Ovary (tissue), 9 donors: ENCODE measurements around the gene CFAP210. TPM values are rescaled to one million over a fixed set of nuclear protein-coding genes. Genes with fewer than 3 reads are reported as not detected.
"Not testable (repeated sequence)": the region's sequence is repeated elsewhere in the genome, so short reads cannot be mapped to it uniquely, and the experiment has no call there.

Experiments
- DNase-seq, 5 donors: peaks; one replicate each; pipeline ENCODE4 v3.0.0-alpha.2; 2019 to 2020
- H3K27ac ChIP-seq, 2 donors: fragments of 200-600 bp; one replicate each; pipeline versions ENCODE4 v1.5.1 to v1.8.0; 2019 to 2022
- H3K27me3 ChIP-seq: fragments of 200-600 bp; one replicate; pipeline ENCODE4 v1.8.0; 2022
- H3K36me3 ChIP-seq: fragments of 200-600 bp; sonication (generic); one replicate; pipeline ENCODE4 v1.5.1; 2019
- H3K4me1 ChIP-seq: one replicate; pipeline ENCODE4 v1.8.1; 2013; ENCODE audit warnings: mild to moderate bottlenecking, moderate library complexity; ENCODE audit not compliant: insufficient read depth
- H3K4me3 ChIP-seq: fragments of 200-600 bp; sonication (generic); one replicate; pipeline ENCODE4 v1.5.1; 2017
- H3K9me3 ChIP-seq, 2 donors: fragments of 200-600 bp in 1 of 2; sonication (generic) in 1 of 2; one replicate each; pipeline versions ENCODE4 v1.5.1 to v1.8.1; 2013 to 2019; ENCODE audit warnings: mild to moderate bottlenecking in 1 of 2, moderate library complexity in 1 of 2
- EP300 ChIP-seq: sonication (generic); formaldehyde crosslinking; IDR thresholded peaks from one replicate; pipeline ENCODE4 v1.6.1; 2017; ENCODE audit warnings: antibody characterized with exemption
- POLR2A ChIP-seq: fragments of 450-650 bp; IDR thresholded peaks from one replicate; pipeline ENCODE4 v1.6.1; 2017; ENCODE audit warnings: antibody characterized with exemption, mild to moderate bottlenecking, moderate library complexity
- WGBS, 3 donors: extraction: QIAGEN DNeasy Blood & Tissue Kit in 1 of 3; methylation state at CpG; one replicate each; pipeline versions ENCODE4 v1.1.5 to v1.1.7; 2013 to 2017; 5-methylcytosine and 5-hydroxymethylcytosine counted together
- intact Hi-C, 4 donors: fragments of 100-400 bp; cut with DNase I; formaldehyde crosslinking; loops; one replicate each; pipeline versions ENCODE4 v1.11.0 to v1.15.1; 2022 to 2023
- polyA plus RNA-seq, 2 donors: library from polyadenylated mRNA; stranded (reverse); fragments of 200-250 nt in 1 of 2; fragments of 350-450 nt in 1 of 2; fragmentation: Illumina TruSeq in 1 of 2; extraction: RNeasy Lipid Tissue Mini Kit (QIAGEN cat#74804) in 1 of 2; gene quantifications; one replicate each; pipeline ENCODE4 v1.2.3, GENCODE V29; 2013 to 2014
- small RNA-seq: library from RNA; depleted of rRNA; stranded (forward); fragments of <200 nt; gene quantifications from one replicate; pipeline ENCODE3, GENCODE V24; 2016
- total RNA-seq, 7 donors: library from RNA; depleted of rRNA in 2 of 7; stranded (reverse); fragments of >200 nt in 2 of 7; fragmentation: NEBNext Ultra II Directional in 3 of 7; extraction: Animal tissue kit (Norgen Biotek cat#: 25700) in 3 of 7; gene quantifications; one replicate each; pipeline versions ENCODE4 v1.1.0 to v1.2.4, GENCODE V29; 2016 to 2023
- TF ChIP-seq, protein P1 (sequence below), 3 donors: fragments of 450-650 bp in 2 of 3; fragments of 200-600 bp in 1 of 3; IDR thresholded peaks; one replicate each; pipeline versions ENCODE4 v1.5.1 to v1.8.0; 2016 to 2022; ENCODE audit warnings: antibody characterized with exemption in 3 of 3, mild to moderate bottlenecking in 1 of 3
- donor health status: DM: no; HTN: no; CAD: no; lungs with moderate emphysema.
- donor health status: DM: no; HTN: no; CAD: no.
- donor health status: Bipolar disorder and iron deficiency.
- donor health status: DM: yes; HTN: yes; CAD: no.
- donor health status: DM: no; HTN: no; CAD: no.
- donor health status: DM: yes; HTN: yes; CAD: no.

The CFAP210 gene
- total and polyA plus RNA-seq, 9 donors, result 0.07 to 2.8 (median 0.75) TPM; not detected in 1

DNA sequence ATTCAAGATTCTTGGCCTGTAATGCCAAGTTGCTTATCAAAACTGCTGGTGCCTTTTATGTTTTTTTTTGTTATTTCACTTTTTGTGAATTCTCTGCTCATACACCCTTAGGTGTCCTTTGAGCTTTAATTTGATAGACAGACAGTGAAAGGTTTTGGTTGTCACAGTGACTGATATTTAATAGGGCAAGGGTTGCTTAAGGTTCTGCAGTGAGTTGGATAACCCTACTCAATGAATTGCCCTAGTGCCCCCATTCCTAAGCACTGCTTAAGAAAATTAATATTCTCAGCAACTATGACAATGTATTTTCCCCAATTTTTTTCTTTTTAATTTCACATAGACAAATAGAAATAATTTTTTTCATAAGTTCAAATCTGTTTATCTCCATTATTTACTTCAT, 94.6 kb downstream of the CFAP210 start:
- H3K9me3 ChIP-seq, result no peaks in the 10 kb centered on the region
- TF ChIP-seq EP300 (no peak), POLR2A (no peak)
- TF ChIP-seq, protein P1, sequence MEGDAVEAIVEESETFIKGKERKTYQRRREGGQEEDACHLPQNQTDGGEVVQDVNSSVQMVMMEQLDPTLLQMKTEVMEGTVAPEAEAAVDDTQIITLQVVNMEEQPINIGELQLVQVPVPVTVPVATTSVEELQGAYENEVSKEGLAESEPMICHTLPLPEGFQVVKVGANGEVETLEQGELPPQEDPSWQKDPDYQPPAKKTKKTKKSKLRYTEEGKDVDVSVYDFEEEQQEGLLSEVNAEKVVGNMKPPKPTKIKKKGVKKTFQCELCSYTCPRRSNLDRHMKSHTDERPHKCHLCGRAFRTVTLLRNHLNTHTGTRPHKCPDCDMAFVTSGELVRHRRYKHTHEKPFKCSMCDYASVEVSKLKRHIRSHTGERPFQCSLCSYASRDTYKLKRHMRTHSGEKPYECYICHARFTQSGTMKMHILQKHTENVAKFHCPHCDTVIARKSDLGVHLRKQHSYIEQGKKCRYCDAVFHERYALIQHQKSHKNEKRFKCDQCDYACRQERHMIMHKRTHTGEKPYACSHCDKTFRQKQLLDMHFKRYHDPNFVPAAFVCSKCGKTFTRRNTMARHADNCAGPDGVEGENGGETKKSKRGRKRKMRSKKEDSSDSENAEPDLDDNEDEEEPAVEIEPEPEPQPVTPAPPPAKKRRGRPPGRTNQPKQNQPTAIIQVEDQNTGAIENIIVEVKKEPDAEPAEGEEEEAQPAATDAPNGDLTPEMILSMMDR (IDR thresholded peaks at IDR 0.05), result no peak
- no peaks in the 10 kb centered on the region for H3K27me3 ChIP-seq
- H3K27ac ChIP-seq, result no peak overlapping the region
- H3K4me1 ChIP-seq, result no peaks in the 10 kb centered on the region
- H3K36me3 ChIP-seq, result no peaks in the 10 kb centered on the region
- intact Hi-C loops, result no loop called here
- no peak for DNase-seq
- no peak overlapping the region for H3K4me3 ChIP-seq

DNA sequence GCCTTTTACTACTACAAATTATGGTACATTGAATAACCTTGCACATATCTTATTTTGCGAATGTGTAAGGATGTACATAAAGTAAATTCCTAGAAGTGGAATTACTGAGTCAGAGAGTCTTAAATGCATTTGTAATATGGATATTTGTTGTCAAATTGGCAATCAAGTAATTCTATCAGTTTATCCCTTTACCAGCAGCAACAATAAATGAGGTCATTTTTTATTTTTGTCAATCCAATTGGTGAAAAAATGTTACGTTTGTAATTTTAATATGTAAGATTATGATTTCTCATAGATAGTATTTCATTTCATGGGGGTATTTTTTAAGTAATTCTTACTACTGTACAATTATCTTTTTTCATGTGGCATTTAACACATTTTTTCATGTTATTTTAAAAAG, 95.2 kb downstream of the CFAP210 start:
- intact Hi-C loops, result no loop called here
- TF ChIP-seq EP300, result no peak
- TF ChIP-seq, protein P1 (IDR thresholded peaks at IDR 0.05), result no peak
- no peak for TF ChIP-seq POLR2A
- 90 to 95% (median 94%) methylated on average over 2 of the region's 2 CpGs for WGBS, 3 donors
- H3K9me3 ChIP-seq, result no peaks in the 10 kb centered on the region
- H3K36me3 ChIP-seq, result no peaks in the 10 kb centered on the region
- H3K4me3 ChIP-seq, result no peak overlapping the region
- DNase-seq, result no peak
- H3K27me3 ChIP-seq, result no peaks in the 10 kb centered on the region
- no peaks in the 10 kb centered on the region for H3K4me1 ChIP-seq
- H3K27ac ChIP-seq, result no peak overlapping the region

DNA sequence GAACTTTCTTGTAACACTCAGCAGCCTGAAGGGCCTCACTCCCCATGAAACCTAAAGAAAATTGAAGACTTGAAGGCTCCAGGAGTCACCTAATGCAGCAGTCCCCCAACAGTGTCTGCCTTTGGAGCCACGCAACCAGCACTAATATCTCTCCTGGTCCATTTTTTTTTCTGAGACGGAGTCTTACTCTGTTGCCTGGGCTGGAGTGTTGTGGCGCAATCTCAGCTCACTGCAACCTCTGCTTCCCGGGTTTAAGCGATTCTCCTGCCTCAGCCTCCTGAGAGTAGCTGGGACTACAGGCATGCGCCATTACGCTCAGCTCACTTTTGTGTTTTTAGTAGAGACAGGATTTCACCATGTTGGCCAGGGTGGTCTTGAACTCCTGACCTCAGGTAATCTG, 97.7 kb downstream of the CFAP210 start:
- H3K4me1 ChIP-seq, H3K36me3 ChIP-seq, H3K4me3 ChIP-seq, intact Hi-C loops, H3K27ac ChIP-seq, H3K9me3 ChIP-seq, DNase-seq, H3K27me3 ChIP-seq: not testable (repeated sequence)
- WGBS, 3 donors, result 81 to 93% (median 85%) methylated on average over 7 of the region's 7 CpGs

Small RNA genes within 50 kb of the gene (small RNA-seq; reads per million reads assigned to genes)
- gene RF00432, result not detected

Other genes with a start within 250 kb of the CFAP210 start
- 10 to 100 TPM; 10.6 to 17.2 (median 14.6) TPM for gene BBS5, start 214.9 kb downstream of the CFAP210 start, total RNA-seq
- 1 to 10 TPM; 7.4 to 8.8 TPM for gene BBS5, start 214.9 kb downstream of the CFAP210 start, polyA plus RNA-seq
- 1 to 10 TPM; 1.2 to 1.4 (median 1.2) TPM for gene KLHL41, start 184.7 kb downstream of the CFAP210 start, total RNA-seq
- under 1 TPM; 0.67 to 0.78 TPM for gene KLHL41, start 184.7 kb downstream of the CFAP210 start, polyA plus RNA-seq
- gene FASTKD1, start 120.5 kb downstream of the CFAP210 start, total RNA-seq, result 10 to 100 TPM in 2 of 7 donors, 1 to 10 TPM in 5; 3.6 to 14.1 (median 8.0) TPM
- gene FASTKD1, start 120.5 kb downstream of the CFAP210 start, polyA plus RNA-seq, result 1 to 10 TPM; 1.9 to 9.7 TPM
- gene PPIG, start 110.1 kb downstream of the CFAP210 start, total RNA-seq, result 10 to 100 TPM; 35.2 to 64.5 (median 55.4) TPM
- gene PPIG, start 110.1 kb downstream of the CFAP210 start, polyA plus RNA-seq, result 10 to 100 TPM; 29.3 to 36.4 TPM
- gene PHOSPHO2, start 64 bp upstream of the CFAP210 start, total RNA-seq, result 1 to 10 TPM; 5.4 to 7.9 (median 6.3) TPM
- gene PHOSPHO2, start 64 bp upstream of the CFAP210 start, polyA plus RNA-seq, result 1 to 10 TPM; 2.4 to 3.6 TPM
- gene KLHL23, start 39.4 kb upstream of the CFAP210 start, total RNA-seq, result 10 to 100 TPM; 14.7 to 27.4 (median 19.3) TPM
- gene KLHL23, start 39.4 kb upstream of the CFAP210 start, polyA plus RNA-seq, result 10 to 100 TPM; 10.2 to 23.0 TPM
- gene SSB, start 104.5 kb upstream of the CFAP210 start, total RNA-seq, result 10 to 100 TPM; 50.1 to 95.7 (median 74.1) TPM
- gene SSB, start 104.5 kb upstream of the CFAP210 start, polyA plus RNA-seq, result 100 to 1,000 TPM in 1 of 2 donors, 10 to 100 TPM in 1; 78.3 to 103 TPM
- 10 to 100 TPM; 19.9 to 44.0 (median 26.4) TPM for gene METTL5, start 130.5 kb upstream of the CFAP210 start, total RNA-seq
- gene METTL5, start 130.5 kb upstream of the CFAP210 start, polyA plus RNA-seq, result 10 to 100 TPM; 36.0 to 40.3 TPM
- 10 to 100 TPM; 33.1 to 63.4 (median 48.3) TPM for gene UBR3, start 133.0 kb upstream of the CFAP210 start, total RNA-seq
- gene UBR3, start 133.0 kb upstream of the CFAP210 start, polyA plus RNA-seq, result 10 to 100 TPM; 13.6 to 18.2 TPM